ENCODE measurements around the gene DBN1.

The DBN1 gene

GRCh38 chr5:177504086-177505056 lies 30.9 kb upstream of the DBN1 start:
- no peak for FAIRE-seq

DNA sequence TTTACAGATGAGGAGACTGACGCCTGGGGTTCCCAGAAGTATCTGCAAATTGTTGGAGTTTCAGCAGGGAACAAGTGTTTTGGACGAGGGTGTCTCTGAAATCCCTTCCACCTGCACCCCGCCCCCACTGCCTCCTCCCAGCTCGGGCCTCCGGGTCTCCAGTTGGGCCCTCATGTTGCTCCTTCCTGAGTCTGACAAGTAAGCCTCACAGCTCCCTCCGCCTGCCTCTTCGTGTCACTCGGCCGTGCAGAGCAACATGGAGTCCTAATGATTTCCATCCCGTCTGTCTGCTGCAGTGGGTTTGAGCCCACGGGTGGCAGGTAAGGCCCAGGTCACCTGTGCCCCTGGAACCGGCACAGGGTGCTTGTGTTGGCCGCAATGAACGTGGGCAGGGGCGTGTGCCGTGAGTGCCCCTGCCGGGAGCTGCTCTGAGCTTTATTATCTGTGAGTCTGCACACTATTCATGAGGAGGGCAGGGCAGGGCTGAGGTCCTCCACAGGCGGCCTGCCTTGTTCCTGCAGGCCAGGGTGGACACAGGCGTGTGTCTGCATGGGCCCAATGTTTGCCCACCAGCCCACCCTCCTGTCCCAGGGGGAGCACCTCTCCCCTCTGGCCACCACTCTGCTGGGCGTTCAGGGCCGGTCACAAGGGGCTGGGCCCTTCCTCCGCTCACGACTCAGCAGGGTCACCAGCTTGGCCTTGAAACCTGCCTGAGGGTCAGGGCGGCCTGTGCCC lies 30.1 kb upstream of the DBN1 start:
- no peak for FAIRE-seq

GRCh38 chr5:177502886-177503285 lies 29.5 kb upstream of the DBN1 start:
- no peak for FAIRE-seq

DNA sequence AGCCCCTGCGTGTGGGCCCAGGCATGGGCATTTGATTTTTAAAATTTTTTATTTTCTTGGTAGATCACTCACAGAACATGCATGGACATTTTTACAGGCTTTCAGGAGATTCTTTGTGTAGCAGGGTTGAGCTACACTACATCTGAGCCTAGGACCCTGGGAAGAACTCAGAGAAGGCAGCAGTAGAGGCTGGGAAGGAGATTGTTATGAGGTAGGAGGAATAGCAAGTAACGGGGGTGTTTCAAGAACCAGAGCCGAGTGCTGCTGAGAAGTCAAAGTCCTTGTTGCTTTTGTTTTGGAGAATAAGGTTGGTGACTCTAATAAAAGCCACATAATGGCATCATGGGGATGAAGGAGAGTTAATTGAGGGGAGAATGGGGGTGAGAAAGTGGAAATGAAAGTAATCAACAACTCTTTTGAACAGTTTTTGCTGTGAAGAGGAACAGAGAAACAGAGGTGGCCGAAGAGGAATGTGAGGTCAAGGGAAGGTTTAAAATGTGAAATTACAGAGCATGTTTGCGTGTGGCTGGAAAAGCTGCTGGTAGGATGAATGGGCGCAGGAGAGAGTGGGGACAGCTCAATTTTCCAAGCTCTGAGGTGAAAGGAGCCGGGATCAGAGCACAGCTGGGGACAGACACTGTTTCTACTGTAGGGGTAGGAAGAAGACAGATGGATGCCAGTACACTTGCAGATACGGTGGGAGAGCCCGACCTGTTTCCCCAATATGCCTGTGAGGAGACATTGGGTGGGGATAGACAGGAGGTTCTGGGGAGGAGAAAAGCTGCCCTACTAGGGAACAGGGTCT lies 28.6 kb upstream of the DBN1 start:
- no peak for FAIRE-seq

- FAIRE-seq = no peak
These were observed 27.5 kb upstream of the DBN1 start for GRCh38 chr5:177500685-177501522.

DNA sequence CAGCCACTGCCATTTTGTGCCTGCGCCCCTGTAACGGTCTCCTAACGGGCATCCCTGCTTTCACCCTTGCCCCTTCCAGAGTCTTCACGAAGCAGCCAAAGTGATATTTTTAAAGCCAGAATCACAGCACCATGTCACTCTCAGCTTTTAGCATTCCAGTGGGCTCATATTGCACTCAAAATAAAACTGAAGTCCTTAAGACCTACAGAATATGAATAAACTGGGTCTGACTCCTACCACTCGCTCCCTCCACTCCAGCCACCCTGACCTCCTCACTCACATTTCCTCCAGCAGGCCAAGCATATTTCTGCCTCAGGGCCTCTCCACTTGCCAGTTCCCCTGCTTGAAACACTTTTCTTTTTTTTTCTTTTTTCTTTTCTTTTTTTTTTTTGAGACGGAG lies 26.4 kb upstream of the DBN1 start:
- FAIRE-seq = no peak

DNA sequence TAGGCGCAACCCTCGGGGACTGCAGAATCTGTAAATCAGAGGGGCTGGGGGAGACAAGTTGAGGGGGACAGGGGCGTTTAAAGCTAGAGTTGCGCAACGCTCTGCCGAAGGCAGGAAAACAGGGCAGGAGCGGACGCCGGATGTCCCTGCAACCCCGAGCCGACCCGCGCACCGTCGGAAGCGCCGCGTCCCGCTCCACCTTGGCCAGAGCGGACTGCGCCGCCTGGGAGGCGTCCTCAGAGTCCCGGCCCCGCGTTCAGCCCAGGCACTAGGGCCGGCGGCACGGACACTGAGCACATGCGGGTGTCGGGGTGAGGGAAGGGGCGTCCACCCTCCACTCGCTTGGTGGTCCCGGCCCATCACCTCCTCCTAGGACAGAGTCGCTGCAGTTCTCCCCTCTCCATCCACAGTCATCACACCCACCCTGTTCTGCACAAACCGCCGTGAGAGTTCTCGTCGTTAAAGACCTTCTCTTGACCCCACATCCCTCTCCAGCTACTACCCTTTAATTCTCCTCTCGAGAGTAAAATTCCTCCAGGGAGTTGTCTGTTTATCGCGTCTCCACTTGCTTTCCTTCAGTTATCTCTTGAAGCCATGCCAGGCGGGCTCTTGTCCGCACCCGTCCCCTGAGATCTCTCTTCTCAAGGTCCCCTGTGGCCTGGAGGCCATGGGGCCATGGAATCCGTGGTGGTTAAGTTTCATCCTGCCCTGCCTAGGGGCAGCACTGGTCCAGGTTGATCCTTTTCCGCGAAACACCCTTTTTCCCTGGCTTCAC lies 24.8 kb upstream of the DBN1 start:
- FAIRE-seq = no peak

DNA sequence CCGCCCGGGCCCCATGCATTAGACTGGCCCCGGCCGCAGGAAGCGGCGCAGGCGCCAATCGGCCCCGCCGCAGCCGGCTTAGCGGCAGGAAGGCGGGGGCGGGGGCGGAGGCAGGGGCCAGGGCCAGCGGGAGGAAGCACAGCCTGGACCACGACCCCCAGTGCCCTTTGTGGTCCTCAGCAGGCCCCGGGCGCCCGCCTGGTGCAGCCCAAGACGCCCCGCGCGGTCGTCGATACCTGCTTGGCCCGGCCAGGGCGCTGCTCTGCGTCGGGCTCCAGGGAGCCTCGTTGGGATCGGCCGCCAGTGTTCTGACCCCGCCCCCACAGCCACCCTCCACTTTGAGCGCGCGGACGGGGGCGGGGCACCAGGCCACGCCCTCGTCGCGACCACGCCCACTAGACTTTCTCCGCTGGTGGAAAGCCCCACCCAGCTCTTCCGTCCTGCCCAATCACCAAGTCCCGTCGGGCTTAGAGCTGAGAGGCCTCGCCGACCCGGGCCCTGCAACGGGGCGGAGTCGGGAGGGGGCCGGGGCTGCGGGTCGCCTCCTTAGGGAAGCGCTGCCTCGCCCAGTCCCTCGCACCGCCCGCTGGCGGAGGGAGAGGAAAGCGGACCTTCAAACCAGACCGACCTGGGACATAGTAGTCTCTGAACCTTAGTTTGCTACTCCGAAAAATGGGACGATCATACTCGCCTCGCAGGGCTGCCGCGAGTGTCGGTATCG lies 24.0 kb upstream of the DBN1 start, which contains the start of gene PDLIM7:
TSS of gene PDLIM7 (minus strand) at position 313 of the 721 bp plus-strand sequence. CDS start 1,092 bp downstream, outside the sequence.
- no peak for FAIRE-seq

DNA sequence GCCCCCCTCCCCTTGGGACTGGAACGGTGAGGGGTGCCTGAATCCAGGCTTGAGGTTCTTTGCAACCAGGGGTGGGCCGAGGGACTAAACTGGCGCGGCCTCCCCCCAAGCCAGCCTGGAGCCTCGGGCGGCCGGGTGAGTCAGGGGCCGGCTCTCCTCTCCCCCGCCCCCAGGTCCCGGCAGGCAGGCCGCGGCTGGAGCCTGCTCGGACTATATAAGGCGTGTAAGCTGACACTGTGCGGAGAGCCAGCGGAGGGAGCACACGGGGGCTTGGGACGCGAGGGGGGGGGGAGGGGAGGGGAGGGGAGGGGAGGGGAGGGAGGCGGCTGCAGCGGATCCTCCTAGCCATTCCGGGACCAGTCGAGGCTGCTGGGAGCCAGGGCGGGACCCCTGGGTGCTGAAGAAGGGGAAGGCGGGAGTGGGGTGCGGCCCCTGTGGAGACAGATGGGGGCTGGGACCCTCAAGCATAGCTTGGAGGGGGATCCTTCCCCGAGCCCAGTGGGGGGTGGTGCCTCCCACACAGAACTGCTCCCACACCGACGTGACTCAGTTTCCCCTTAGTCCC lies 23.4 kb upstream of the DBN1 start:
- no peak for FAIRE-seq

DNA sequence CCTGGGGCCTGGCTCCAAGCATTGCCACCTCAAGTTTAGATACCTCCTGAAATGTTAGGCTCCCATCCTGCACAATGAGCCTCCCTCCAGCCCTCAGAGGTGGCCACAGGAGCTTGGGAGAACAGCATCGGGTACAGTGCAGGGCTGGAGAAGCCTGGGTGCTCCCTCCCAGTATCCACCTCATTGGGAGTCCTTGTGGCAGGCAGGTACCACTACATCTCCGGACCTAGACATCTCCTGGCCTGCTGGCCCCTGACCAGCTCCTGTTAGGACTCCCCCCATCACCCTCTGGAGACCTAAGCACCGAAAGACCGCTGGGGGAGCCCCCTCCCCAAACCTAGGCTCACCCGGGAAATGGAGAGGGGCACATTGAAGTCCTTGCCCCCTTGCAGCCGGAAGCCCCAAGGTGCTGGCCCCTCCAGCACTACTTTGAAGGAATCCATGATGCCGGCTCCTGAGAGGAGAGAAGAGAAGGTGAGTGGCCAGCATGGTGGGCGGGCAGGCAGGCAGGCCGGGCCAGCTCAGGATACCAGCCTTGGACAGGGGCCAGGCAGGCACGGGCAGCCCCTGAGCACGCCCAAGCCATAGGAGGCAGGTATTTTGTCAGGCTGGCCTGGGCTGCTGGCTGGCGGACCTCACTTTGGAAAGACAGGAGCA lies 22.8 kb upstream of the DBN1 start:
- no peak for FAIRE-seq

DNA sequence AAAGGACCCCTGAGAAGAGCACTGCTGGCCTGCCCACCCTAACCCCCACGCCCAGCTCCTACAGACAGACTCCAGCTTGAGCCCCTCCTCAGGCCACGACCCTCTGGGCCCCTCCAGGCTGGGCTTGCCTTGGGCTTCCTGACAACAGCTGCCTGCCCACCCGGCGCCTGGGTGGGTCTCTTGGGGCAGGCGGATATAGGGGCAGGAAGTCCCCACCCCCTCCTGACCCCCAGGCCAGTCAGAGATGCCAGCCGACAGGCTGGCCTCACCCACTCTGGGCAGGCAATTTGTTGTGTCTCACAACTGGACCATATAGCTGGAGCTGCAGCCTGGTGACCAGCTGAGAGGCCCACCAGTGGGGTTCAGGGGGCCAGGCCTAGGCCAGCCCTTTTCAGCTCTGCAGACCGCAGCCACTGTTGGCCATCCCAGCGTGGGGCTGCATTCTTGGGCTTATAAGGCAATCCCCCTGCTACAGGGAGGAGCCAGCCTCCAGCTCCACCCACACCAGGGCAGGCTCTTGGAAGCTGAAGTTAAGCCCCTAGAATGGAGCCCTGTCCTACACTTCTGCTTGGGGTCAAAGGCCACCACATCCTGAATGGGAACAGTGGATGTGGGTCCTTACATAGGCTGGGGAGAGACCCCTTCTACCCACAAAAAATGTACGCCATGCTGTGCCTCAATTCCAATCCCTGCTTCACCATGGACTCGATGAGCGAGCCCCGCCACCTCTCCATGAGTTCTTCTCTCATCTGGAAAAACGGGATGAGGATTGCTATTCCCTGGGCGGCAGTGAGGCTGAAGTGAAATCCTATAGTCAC lies 22.0 kb upstream of the DBN1 start:
- FAIRE-seq = no peak

- no peak for FAIRE-seq
These were observed 21.1 kb upstream of the DBN1 start for GRCh38 chr5:177494346-177495195.

DNA sequence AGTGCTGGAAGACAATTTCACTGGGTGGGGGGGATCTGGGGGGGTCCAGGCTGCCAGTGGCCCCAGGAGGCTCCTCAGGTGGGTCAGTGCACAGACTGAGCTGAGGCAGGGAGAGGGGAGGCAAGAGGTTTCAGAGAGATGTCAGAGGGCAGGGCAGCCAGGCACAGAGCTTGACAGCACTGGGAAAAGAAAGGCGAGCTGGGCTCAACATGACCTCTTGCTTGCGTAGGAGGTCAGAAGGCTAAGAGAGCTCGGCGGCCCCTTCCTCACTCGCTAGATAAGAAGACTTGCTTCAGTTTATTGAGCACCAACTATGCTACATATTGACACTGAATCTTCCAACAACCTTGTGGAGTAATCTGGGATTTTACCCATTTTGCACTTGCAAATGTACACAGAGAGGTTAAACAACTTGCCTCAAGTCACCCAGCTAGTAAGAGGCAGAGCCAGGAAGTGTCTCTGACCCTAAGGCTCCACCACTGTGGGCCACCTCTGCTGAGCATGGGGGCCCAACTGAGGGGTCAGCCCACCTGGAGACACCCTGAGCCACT lies 20.4 kb upstream of the DBN1 start:
- FAIRE-seq = no peak

GRCh38 chr5:177492841-177493240 lies 19.4 kb upstream of the DBN1 start:
- no peak for FAIRE-seq

- no peak for FAIRE-seq
These were observed 18.7 kb upstream of the DBN1 start for GRCh38 chr5:177491983-177492746.

- no peak for FAIRE-seq
These were observed 18.1 kb upstream of the DBN1 start for GRCh38 chr5:177491429-177491945.
